CD8-positive, alpha-beta memory T cell (primary cell): ENCODE data around the gene IGFBP1. TPM values are rescaled to one million over a fixed set of nuclear protein-coding genes. Genes with fewer than 3 reads are reported as not detected.

Experiments used
- CTCF ChIA-PET: fragments of 350-600 bp; sonication (Branson Sonifier 250); formaldehyde crosslinking; loops from one replicate; lab custom pipeline; 2021; ENCODE audit warnings: antibody characterized with exemption; lab: Charles Lee
- POLR2A ChIA-PET: fragments of 350-600 bp; sonication (Branson Sonifier 250); formaldehyde crosslinking; loops from one replicate; lab custom pipeline; 2021; ENCODE audit warnings: antibody characterized with exemption; lab: Charles Lee
- DNase-seq, 5 donors: peaks; one replicate each; pipeline versions ENCODE4 v3.0.0 to v3.0.0-alpha.2; 2020 to 2022; ENCODE audit warnings: mixed read lengths in 1 of 5
- H3K27ac ChIP-seq: one replicate; pipeline ENCODE4 v1.7.0; 2013; ENCODE audit warnings: low read depth, mild to moderate bottlenecking, low read length, moderate library complexity
- H3K27me3 ChIP-seq: 2 replicates; pipeline ENCODE4 v1.7.0; 2013; ENCODE audit warnings: low read length, mild to moderate bottlenecking; ENCODE audit not compliant: insufficient read depth, poor library complexity, severe bottlenecking
- H3K36me3 ChIP-seq: 2 replicates; pipeline ENCODE4 v1.7.0; 2013; ENCODE audit warnings: mild to moderate bottlenecking, low read length, moderate library complexity; ENCODE audit not compliant: insufficient read depth
- H3K4me1 ChIP-seq: 2 replicates; pipeline ENCODE4 v1.7.0; 2013; ENCODE audit warnings: mild to moderate bottlenecking, low read length, moderate library complexity; ENCODE audit not compliant: insufficient read depth
- H3K4me3 ChIP-seq: 2 replicates; pipeline ENCODE4 v1.7.0; 2013; ENCODE audit warnings: mild to moderate bottlenecking, low read length
- H3K9me3 ChIP-seq: 2 replicates; pipeline ENCODE4 v1.7.0; 2013; ENCODE audit warnings: mild to moderate bottlenecking, low read length
- H3K27ac Mint-ChIP-seq, 8 donors: one replicate each; pipeline ENCODE4 v1.8.0; 2020 to 2021; ENCODE audit warnings: mixed read lengths in 8 of 8, mild to moderate bottlenecking in 6 of 8, inconsistent platforms in 3 of 8, moderate library complexity in 3 of 8
- H3K27me3 Mint-ChIP-seq, 2 donors: one replicate each; pipeline ENCODE4 v1.8.0; 2020 to 2021; ENCODE audit warnings: mixed read lengths in 2 of 2, mild to moderate bottlenecking in 1 of 2, moderate library complexity in 1 of 2
- H3K36me3 Mint-ChIP-seq, 3 donors: one replicate each; pipeline ENCODE4 v1.8.0; 2020 to 2021; ENCODE audit warnings: mixed read lengths in 3 of 3, inconsistent platforms in 1 of 3, mild to moderate bottlenecking in 1 of 3
- H3K4me1 Mint-ChIP-seq, 3 donors: one replicate each; pipeline ENCODE4 v1.8.0; 2020 to 2021; ENCODE audit warnings: mixed read lengths in 3 of 3, inconsistent platforms in 1 of 3, mild to moderate bottlenecking in 1 of 3
- H3K4me3 Mint-ChIP-seq, 7 donors: one replicate each; pipeline ENCODE4 v1.8.0; 2020 to 2021; ENCODE audit warnings: mixed read lengths in 7 of 7, mild to moderate bottlenecking in 6 of 7, moderate library complexity in 4 of 7, inconsistent platforms in 2 of 7
- H3K9me3 Mint-ChIP-seq, 5 donors: one replicate each; pipeline ENCODE4 v1.8.0; 2020 to 2022; ENCODE audit warnings: mixed read lengths in 5 of 5, mild to moderate bottlenecking in 3 of 5, moderate library complexity in 2 of 5, inconsistent platforms in 1 of 5
- polyA plus RNA-seq: library from polyadenylated mRNA; unstranded; fragments of 300-500 nt; fragmentation: Illumina TruSeq; gene quantifications from one replicate; pipeline ENCODE4 v1.2.3, GENCODE V29; 2021
- total RNA-seq, 2 experiments: library from RNA; stranded (reverse); gene quantifications; one replicate each; pipeline ENCODE4 v1.2.3, GENCODE V29; 2021

IGFBP1 gene
- total and polyA plus RNA-seq, 3 experiments from 2014 or later: not detected

DNA sequence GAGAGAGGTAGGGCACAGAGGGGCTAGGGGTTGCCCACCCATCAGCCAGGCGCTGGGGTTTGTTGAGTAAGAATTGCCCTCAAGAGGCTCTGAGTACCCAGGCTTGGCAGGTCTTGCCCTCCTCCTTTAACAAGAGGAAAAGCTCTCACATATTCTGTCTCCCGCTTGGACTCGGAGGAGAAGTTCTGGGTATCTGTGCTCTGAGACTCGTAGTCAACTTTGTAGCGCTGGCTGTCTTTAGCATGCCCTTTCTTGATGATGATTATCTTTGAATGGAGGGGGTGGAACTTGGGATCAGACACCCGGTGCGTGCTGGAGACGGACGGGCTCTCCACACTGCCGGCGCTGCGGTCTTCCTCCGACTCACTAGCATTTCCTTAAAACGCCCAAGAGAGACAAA lies 28.8 kb downstream of the IGFBP1 start:
- H3K4me1 Mint-ChIP-seq: peaks cover 3 to 39% (median 10%) of the 10 kb centered on the region in 3 donors
- H3K4me3 Mint-ChIP-seq: no peak overlapping the region
- no peak for DNase-seq
- ChIA-PET CTCF (interaction anchor here (1.1 to 1.5 kb wide), 2 partner anchors 11 to 26 kb away, joined by 3 to 4 read pairs; no protein-coding TSS in a partner anchor), POLR2A (no interaction called here)
- peaks cover 33 to 52% of the 10 kb centered on the region in 2 donors for H3K27me3 Mint-ChIP-seq
- H3K36me3 Mint-ChIP-seq: peaks cover 0 to 21% (median 0%) of the 10 kb centered on the region in 3 donors
- Histone ChIP-seq H3K36me3 (no peaks in the 10 kb centered on the region), H3K4me1 (peaks cover 4% of the 10 kb centered on the region), H3K4me3 (no peak overlapping the region), H3K27ac (no peak overlapping the region), H3K27me3 (no peaks in the 10 kb centered on the region), H3K9me3 (no peaks in the 10 kb centered on the region)
- no peaks in the 10 kb centered on the region for H3K9me3 Mint-ChIP-seq
- no peak overlapping the region for H3K27ac Mint-ChIP-seq

DNA sequence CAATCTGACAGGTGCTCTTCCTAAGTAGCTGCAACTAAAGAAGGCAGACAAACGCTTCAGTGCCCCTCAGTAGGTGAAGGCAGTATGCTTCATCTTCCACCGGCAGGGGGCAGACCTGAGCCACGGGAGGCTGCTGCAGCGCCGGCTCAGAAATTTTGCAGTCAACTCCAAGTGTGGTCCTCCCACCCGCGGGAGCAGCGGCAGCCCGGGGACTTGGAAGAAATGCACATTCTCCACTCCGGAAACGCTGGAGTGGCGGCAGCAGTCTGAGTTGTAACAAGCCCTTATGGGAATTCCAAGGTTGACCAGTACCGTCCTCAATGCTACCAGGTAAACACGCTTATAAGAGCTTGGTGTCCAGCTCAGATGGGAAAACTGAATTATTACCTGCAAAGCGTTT lies 29.4 kb downstream of the IGFBP1 start:
- peak; percentile 48 to 78 (median 53) for DNase-seq
- Mint-ChIP-seq H3K27me3 (peaks cover 38 to 54% of the 10 kb centered on the region in 2 donors), H3K4me3 (peak overlapping the region in 2 of 7 donors; percentile 54 to 72), H3K27ac (no peak overlapping the region), H3K36me3 (peaks cover 0 to 18% (median 0%) of the 10 kb centered on the region in 3 donors), H3K9me3 (no peaks in the 10 kb centered on the region), H3K4me1 (peaks cover 9 to 45% (median 16%) of the 10 kb centered on the region in 3 donors)
- no peaks in the 10 kb centered on the region for H3K27me3 ChIP-seq
- no peaks in the 10 kb centered on the region for H3K9me3 ChIP-seq
- POLR2A ChIA-PET: no interaction called here
- CTCF ChIA-PET: interaction anchor here (1.0 to 1.5 kb wide), 4 partner anchors 12 to 1170 kb away, joined by 3 read pairs; no protein-coding TSS in a partner anchor
- H3K36me3 ChIP-seq: no peaks in the 10 kb centered on the region
- H3K4me1 ChIP-seq: peaks cover 10% of the 10 kb centered on the region
- H3K27ac ChIP-seq: no peak overlapping the region
- no peak overlapping the region for H3K4me3 ChIP-seq

DNA sequence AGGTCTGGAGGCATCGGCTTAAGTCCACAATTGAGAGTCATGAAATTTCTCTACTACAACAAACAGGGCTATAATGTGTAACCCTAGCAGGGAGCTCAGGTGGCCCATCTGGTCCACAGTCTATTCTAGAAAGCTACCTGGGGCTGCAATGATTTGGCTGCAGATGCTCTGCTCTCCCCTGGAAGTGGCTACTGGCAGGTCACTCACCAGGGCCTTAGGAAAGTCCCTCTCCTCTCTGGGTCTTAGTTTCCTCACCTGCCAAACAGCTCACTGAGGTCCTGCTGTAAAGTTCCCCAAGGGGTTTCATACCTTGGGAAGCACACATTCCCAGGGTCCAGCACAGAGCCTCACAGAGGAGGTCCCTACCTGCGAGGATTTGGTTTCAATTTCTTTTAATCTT lies 30.3 kb downstream of the IGFBP1 start:
- H3K27me3 Mint-ChIP-seq: peaks cover 36 to 54% of the 10 kb centered on the region in 2 donors
- H3K27ac ChIP-seq: no peak overlapping the region
- no peak for DNase-seq
- H3K4me3 ChIP-seq: no peak overlapping the region
- H3K4me1 ChIP-seq: peaks cover 13% of the 10 kb centered on the region
- H3K27ac Mint-ChIP-seq: peak overlapping the region in 1 of 8 donors; percentile 50
- H3K36me3 ChIP-seq: no peaks in the 10 kb centered on the region
- peaks cover 0 to 2% (median 0%) of the 10 kb centered on the region in 5 donors for H3K9me3 Mint-ChIP-seq
- peaks cover 0 to 11% (median 0%) of the 10 kb centered on the region in 3 donors for H3K36me3 Mint-ChIP-seq
- ChIA-PET POLR2A (interaction anchor here (0.5 kb wide), 1 partner anchor 363 kb away, joined by 9 read pairs; no protein-coding TSS in a partner anchor), CTCF (interaction anchor here (1.2 kb wide), 1 partner anchor 1170 kb away, joined by 3 read pairs; no protein-coding TSS in a partner anchor)
- no peaks in the 10 kb centered on the region for H3K9me3 ChIP-seq
- H3K4me1 Mint-ChIP-seq: peaks cover 17 to 54% (median 25%) of the 10 kb centered on the region in 3 donors
- H3K4me3 Mint-ChIP-seq: peak overlapping the region in 3 of 7 donors; percentile 13 to 58 (median 15)
- no peaks in the 10 kb centered on the region for H3K27me3 ChIP-seq

DNA sequence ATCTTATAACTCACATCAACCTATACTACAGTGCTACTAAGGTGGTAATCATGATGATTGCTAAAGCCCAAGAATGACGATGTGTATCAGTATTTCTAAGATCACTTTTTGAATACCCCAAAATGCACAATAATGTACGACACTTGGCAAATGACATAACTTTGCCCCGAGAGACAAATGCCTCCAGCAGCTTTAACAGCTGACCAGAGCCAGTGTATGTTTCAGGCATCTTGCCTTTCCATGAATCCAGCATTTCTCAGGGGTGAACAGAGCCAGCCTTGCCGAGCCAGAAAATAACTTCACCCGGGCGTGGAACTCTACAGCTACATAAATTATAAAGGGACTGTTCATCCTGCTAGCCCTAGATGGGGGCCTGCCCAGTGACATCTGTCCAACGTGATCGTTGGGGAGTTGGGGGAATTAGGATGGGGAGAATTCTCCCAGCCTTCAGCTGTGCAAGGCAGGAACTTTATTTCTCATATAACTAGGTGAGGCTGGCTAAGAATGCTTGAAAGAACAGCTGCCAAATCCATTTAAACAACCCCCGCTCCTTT lies 31.0 kb downstream of the IGFBP1 start:
- Mint-ChIP-seq H3K9me3 (peaks cover 0 to 2% (median 0%) of the 10 kb centered on the region in 5 donors), H3K27ac (peak overlapping the region in 1 of 8 donors; percentile 57), H3K36me3 (peaks cover 0 to 11% (median 0%) of the 10 kb centered on the region in 3 donors), H3K27me3 (peaks cover 40 to 59% of the 10 kb centered on the region in 2 donors), H3K4me1 (peaks cover 17 to 55% (median 27%) of the 10 kb centered on the region in 3 donors), H3K4me3 (peak overlapping the region; percentile 58 to 94 (median 76))
- Histone ChIP-seq H3K27ac (no peak overlapping the region), H3K4me3 (no peak overlapping the region), H3K9me3 (no peaks in the 10 kb centered on the region), H3K27me3 (no peaks in the 10 kb centered on the region), H3K36me3 (no peaks in the 10 kb centered on the region), H3K4me1 (peaks cover 13% of the 10 kb centered on the region)
- no peak for DNase-seq
- ChIA-PET POLR2A (interaction anchor here (0.5 kb wide), 1 partner anchor 363 kb away, joined by 9 read pairs; no protein-coding TSS in a partner anchor), CTCF (interaction anchor here (1.1 kb wide), 1 partner anchor 1169 kb away, joined by 3 read pairs; no protein-coding TSS in a partner anchor)

DNA sequence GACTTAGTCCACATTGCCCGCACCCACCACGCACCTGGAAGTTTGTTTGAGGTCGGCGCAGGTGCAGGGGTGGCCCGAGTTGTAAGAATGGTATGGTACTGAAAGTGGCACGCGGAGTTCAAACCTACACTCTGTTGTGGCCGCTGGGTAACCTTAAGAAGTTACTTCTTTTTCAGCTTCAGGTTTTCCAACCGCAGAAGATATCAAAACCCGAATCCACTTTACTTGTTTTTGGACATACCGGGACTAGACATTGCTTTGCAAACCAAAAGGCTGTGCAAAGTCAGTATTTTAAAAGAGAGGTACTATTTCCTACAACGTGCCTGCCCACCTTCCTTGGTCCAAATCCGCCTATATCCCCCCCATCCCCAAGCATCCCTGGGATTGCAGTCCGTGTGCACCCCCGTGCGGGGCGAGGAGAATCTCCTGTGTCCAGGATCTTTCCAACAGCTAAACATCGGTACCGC lies 31.7 kb downstream of the IGFBP1 start:
- peaks cover 41 to 64% of the 10 kb centered on the region in 2 donors for H3K27me3 Mint-ChIP-seq
- no peak overlapping the region for H3K4me3 ChIP-seq
- H3K36me3 Mint-ChIP-seq: peaks cover 0 to 11% (median 0%) of the 10 kb centered on the region in 3 donors

DNA sequence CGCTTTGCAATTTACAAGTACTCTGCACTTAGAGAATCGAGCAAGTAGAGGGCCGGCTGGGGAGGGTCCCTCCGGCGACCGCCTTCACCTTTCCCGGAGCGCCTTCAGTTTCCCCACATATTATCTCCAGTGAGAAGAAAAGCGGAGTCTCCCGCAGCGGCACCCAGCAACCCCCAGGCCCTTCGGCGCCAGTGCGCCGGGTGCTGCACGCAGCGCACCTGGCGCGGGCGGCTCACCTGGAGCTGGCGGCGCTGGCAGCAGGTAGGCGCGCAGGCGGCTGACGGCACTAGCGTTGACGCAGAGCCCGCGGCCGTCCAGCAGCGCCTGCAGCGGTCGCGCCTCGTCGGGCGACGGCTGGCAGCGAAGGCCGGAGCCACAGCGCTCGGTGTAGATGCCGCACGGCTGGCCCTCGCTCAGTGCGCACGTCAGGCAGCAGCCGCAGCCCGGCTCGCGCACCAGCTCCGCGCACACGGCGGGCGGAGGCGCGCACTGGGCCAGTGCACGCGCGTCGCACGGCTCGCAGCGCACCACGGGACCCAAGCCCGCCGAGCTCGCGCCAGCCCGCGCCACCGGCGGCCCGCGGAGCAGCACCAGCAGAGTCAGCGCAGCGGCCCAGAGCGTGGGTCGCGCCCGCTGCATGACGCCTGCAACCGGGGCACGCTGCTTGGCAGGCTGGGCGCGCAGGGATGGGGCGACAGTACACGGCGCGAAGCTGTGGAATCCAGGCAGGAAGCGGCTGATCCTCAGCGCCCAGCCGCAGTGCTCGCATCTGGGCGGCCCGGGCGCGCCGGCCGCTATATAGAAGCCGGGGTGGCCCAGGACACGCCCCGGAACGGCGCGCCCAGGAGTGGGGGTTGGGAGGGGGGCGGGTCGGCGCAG lies 32.5 kb downstream of the IGFBP1 start, which contains the start of gene IGFBP3:
IGFBP3 (minus strand) TSS at position 771 of the 879 bp plus-strand sequence; CDS start at position 639, 132 bp downstream.
- DNase-seq: peak in 2 of 5 donors; percentile 36 to 61
- POLR2A ChIA-PET: interaction anchor here (1.1 kb wide), 1 partner anchor 20 kb away, joined by 3 read pairs; no protein-coding TSS in a partner anchor
- Mint-ChIP-seq H3K9me3 (peaks cover 0 to 2% (median 0%) of the 10 kb centered on the region in 5 donors), H3K36me3 (peaks cover 0 to 10% (median 0%) of the 10 kb centered on the region in 3 donors), H3K27ac (peak within 1 kb of the TSS in 7 of 8 donors; percentile 43 to 96 (median 62)), H3K27me3 (peaks cover 41 to 58% of the 10 kb centered on the region in 2 donors), H3K4me3 (peak within 1 kb of the TSS; percentile 69 to 94 (median 77)), H3K4me1 (peaks cover 17 to 55% (median 27%) of the 10 kb centered on the region in 3 donors)
- H3K36me3 ChIP-seq: no peaks in the 10 kb centered on the region
- no peaks in the 10 kb centered on the region for H3K9me3 ChIP-seq
- H3K27ac ChIP-seq: no peak within 1 kb of the TSS
- no peaks in the 10 kb centered on the region for H3K27me3 ChIP-seq
- CTCF ChIA-PET: interaction anchor here (0.8 to 3.2 kb wide), 6 partner anchors 8 to 431 kb away, joined by 3 to 12 read pairs (median 3); no protein-coding TSS in a partner anchor
- H3K4me3 ChIP-seq: peak within 1 kb of the TSS; percentile 4
- peaks cover 13% of the 10 kb centered on the region for H3K4me1 ChIP-seq

More for the DNA sequence above, 31.7 kb downstream of the IGFBP1 start:
- H3K4me1 Mint-ChIP-seq: peaks cover 17 to 55% (median 27%) of the 10 kb centered on the region in 3 donors
- peaks cover 0 to 2% (median 0%) of the 10 kb centered on the region in 5 donors for H3K9me3 Mint-ChIP-seq
- H3K27me3 ChIP-seq: no peaks in the 10 kb centered on the region
- peak overlapping the region; percentile 69 to 94 (median 77) for H3K4me3 Mint-ChIP-seq
- H3K27ac ChIP-seq: no peak overlapping the region
- no peak for DNase-seq
- H3K9me3 ChIP-seq: no peaks in the 10 kb centered on the region
- H3K27ac Mint-ChIP-seq: peak overlapping the region in 4 of 8 donors; percentile 33 to 96 (median 52)
- no peaks in the 10 kb centered on the region for H3K36me3 ChIP-seq
- peaks cover 13% of the 10 kb centered on the region for H3K4me1 ChIP-seq
- POLR2A ChIA-PET: no interaction called here
- CTCF ChIA-PET: interaction anchor here (0.8 to 1.3 kb wide), 3 partner anchors 29 to 1168 kb away, joined by 3 read pairs; no protein-coding TSS in a partner anchor

DNA sequence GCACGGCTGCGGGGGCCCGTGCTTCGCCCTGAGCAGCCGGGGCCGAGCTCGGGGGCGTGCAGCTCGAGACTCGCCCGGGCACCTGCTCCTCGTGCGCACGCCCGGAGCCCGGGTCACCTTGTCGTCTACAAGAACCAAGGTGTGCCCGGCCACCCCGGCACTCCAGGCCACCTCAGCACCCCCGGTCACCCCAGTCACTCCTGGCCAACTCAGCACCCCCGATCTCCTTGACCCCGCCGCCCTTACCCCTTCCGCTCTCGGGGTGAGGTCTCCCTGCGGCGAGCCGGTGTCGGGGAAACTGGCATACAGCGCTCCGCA lies 33.1 kb downstream of the IGFBP1 start:
- POLR2A ChIA-PET: interaction anchor here (1.1 kb wide), 1 partner anchor 19 kb away, joined by 3 read pairs; no protein-coding TSS in a partner anchor
- DNase-seq: no peak
- Histone ChIP-seq H3K9me3 (no peaks in the 10 kb centered on the region), H3K27ac (no peak overlapping the region), H3K27me3 (no peaks in the 10 kb centered on the region), H3K4me1 (peaks cover 13% of the 10 kb centered on the region), H3K4me3 (no peak overlapping the region), H3K36me3 (no peaks in the 10 kb centered on the region)
- peaks cover 17 to 55% (median 27%) of the 10 kb centered on the region in 3 donors for H3K4me1 Mint-ChIP-seq
- peaks cover 41 to 52% of the 10 kb centered on the region in 2 donors for H3K27me3 Mint-ChIP-seq
- H3K4me3 Mint-ChIP-seq: peak overlapping the region in 6 of 7 donors; percentile 8 to 78 (median 50)
- H3K36me3 Mint-ChIP-seq: peaks cover 0 to 4% (median 0%) of the 10 kb centered on the region in 3 donors
- CTCF ChIA-PET: interaction anchor here (0.8 to 3.2 kb wide), 5 partner anchors 9 to 430 kb away, joined by 3 to 12 read pairs (median 3); no protein-coding TSS in a partner anchor
- peaks cover 0 to 2% (median 0%) of the 10 kb centered on the region in 5 donors for H3K9me3 Mint-ChIP-seq
- H3K27ac Mint-ChIP-seq: peak overlapping the region in 3 of 8 donors; percentile 67 to 90 (median 78)
